HG03045 (cell line): ENCODE data around the gene DGKQ.

Source experiments
- ATAC-seq: cut with Tn5 transposase; IDR thresholded peaks from one replicate; pipeline ENCODE4 v1.9.1; 2021; ENCODE audit warnings: mild to moderate bottlenecking, moderate library complexity; ENCODE audit not compliant: unreplicated experiment

Gene DGKQ

DNA sequence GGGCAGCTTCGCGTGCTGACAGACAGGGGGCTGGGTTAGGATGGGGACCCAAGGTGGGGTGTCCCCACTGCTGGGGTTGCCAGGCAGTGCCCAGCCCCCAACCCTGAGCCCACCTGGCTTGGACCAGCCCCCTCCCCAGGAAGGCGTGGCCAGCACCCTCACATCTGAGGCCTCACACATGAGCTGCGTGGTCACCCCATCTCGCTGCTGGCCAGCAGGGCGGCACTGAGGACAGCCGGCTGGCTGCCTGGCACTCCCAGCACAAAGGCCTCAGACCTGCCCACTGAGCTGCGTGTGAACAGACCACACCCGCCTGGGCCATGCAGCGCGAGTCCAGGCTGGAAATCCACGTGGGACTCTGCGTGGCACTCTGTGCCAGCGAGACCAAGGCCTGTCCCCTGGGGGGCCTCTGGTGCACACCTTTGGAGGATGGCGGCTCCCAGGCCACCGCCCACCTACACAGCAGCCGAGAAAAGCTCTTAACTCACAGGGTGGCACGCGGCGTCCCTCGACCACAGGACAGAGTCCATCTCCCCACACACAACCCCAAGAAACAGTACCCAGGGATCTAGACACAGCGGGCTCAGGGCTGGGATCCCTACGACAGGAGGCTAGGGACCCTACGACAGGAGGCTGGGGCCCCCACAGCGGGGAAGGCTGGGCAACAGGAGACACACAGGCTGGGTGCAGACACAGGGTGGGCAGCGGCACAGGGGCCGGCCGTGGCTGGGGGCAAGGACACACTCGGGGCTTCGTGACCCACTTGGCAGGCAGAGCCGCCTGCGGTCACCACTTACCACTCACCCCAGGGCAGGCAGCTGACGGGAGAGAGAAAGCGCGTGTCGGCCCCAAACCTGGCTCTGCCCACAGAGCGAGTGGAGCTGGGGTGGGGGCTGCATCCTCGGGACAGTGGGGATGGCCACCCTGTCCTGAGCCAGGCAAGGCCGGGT lies 9.8 kb downstream of the DGKQ start:
- ATAC-seq = no peak

DNA sequence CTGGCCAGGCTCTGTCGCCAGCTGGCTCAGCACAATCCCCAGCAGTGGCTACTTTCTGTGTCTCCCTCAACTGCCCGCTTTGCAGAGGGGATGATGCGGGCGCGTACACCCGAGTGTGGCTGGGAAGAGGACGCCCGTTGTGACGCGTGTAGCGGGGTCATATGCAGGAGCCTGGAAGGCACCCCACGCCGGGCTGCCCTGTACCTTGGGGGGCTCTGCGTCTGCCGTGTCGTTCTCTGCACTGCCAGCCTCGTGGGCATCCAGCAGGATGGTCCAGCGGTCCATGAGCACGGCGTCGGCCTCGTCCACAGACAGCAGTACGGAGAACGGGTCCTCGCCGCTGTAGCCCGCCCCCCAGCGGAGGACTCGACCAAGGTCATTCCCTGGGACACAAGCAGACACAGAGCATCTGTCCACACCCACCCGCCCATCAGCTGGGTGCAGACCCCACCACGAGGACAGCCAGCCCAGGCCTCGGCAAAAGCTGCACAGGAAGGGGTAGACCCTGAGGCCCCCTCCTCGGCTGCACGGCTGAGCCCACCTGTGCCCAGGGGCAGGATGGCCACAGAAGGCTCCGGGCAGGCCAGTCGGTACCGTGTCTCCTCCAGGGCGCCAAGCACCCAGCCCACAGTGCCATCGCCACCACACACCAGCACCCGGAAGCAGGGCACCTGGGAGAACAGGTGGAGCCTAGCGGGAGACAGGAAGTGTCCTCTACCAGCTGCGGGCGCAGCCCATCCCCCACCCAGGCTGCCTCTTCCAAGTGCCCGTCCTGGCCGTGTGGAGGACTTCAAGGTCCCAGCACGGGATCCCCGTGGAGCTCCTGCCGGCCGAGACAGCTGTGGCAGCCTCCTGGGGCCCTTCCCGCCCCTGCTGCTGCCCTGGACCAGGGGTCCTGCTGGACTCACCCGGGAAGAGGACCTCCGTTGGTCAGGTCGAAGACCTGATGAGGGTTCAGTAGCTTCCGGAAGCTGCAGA lies 10.8 kb downstream of the DGKQ start:
- no peak for ATAC-seq

- no peak for ATAC-seq
These were observed 11.8 kb downstream of the DGKQ start for GRCh38 chr4:961351-962230.

DNA sequence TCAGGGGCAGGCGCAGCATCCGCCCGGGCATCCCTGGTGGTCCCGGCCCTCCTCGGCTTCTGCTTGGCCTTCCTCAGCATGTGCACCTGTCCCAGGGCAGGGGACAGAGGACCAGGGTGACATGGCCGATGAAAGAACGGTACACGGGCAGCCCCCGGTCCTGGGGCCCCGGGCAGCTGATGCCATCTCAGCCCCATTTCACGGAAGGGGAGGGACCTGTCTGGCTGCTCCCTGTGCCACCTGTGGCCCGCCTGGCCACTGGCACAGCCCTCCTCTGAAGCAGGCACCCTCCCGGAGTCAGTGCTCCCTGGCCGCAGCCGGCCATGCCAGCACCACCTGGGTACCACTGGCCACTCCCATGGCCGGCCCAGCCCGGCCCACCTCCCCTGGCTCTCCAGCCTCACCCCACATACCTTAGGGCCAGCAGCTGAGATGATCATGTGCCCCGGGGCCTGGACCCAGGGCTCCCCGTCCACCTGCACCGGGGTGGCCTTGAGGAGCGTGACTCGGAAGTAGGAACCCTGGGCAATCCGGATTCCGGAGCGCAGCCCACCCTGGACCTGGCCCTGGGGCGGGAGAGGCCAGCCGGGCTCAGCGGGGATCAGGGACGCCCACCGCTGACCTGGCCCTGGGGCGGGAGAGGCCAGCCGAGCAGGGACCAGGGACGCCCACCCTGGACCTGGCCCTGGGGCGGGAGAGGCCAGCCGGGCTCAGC lies 12.6 kb downstream of the DGKQ start:
- no peak for ATAC-seq

GRCh38 chr4:960140-960635 lies 13.2 kb downstream of the DGKQ start:
- ATAC-seq = no peak

- ATAC-seq = no peak
These were observed 13.8 kb downstream of the DGKQ start for GRCh38 chr4:959338-960139.

DNA sequence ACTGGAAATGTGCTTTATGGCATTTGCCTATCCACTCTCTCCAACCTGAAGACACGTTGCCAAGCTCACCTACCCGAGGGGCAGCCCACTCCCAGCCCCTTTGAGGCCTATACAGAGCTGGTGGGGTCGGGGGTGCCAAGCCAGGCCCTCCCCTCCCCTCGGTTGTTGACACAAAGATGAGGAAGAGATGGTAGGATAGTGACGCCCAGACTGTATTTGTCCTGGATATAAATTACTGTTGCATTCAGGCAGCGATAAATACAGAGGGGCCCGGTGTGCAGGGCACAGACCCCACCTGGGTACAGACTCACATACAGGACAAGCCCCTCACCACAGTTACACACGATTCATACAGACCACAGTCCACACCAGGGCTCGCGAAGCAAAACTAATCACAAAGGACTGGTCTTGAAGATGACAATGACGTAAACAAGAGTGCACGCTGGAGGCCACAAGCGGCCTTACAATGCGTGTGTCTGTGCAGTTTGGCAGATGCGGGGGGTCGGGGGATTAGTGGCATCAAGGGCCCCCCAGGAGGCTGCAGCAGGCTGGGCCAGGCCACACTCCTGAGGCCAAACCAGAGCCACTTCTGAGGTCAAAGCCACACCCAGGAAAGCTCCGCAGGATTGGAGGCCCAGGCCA lies 14.6 kb downstream of the DGKQ start:
- no peak for ATAC-seq

DNA sequence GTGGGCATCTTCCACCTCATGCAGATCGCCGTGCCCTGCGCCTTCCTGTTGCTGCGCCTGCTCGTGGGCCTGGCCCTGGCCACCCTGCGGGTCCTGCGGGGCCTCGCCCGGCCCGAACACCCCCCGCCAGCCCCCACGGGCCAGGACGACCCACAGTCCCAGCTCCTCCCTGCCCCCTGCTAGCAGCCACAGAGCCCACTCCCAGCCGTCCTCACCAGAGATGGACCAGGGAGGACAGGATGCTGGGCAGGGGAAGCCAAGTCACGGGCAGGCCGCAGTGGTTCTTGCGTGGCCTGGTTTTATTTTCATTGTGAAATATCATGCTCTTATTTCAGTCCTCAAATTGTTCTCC lies 15.1 kb downstream of the DGKQ start:
- ATAC-seq = no peak

GRCh38 chr4:957581-958313 lies 15.6 kb downstream of the DGKQ start:
- ATAC-seq = no peak

GRCh38 chr4:957231-957580 lies 16.2 kb downstream of the DGKQ start:
- no peak for ATAC-seq

DNA sequence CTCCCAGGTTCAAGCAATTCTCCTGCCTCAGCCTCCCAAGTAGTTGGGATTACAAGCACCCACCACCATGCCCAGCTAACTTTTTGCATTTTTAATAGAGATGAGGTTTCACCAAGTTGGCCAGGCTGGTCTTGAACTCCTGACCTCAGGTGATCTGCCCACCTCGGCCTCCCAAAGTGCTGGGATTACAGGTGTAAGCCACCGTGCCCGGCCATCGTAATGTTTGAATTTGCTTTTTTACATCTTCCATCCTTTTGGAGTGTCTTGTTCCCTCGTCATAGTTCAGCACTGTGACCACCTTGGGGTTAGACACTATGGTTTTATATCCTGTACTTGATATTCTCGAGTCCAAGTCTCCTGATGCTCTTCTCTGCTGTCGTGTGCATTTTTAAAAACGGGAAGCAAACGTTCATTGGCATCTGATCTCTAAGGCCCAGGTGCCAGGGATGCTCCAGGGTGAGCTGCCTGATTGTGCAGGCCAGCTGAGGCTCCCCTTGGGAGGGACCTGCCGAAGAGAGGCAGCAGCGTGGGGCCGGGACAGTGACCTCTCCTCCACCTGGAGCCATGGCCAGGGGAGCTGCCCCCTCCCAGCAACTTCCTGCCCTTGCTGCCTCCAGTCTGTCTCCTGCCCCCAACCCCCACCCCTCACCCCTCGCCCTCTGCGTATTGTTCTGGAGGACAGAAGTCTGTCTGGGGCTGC lies 16.7 kb downstream of the DGKQ start:
- no peak for ATAC-seq

DNA sequence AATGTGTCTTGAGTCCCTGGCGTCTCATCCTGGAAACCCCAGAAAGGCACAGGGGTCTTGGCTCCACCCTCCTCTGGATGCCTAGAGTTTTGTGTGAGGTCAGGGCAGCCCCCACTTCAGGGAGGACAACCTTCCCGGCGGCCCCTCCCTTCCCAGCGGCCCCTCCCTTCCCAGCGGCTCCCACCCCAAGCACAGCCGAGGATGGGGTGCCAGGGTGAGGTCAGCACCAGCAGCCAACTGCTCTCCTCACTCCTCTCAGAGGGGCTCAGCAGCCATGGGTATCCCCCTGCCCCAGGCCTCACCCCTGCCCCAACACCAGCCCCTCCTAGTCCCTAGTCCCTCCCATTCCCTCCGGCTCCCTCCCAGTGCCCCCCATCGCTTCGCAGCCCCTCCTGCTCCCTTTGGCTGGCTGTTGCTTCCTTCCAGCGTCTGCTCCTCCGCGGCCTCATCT lies 17.4 kb downstream of the DGKQ start:
- ATAC-seq = no peak

- no peak for ATAC-seq
These were observed 18.0 kb downstream of the DGKQ start for GRCh38 chr4:955161-955921.

GRCh38 chr4:954211-955020 lies 19.0 kb downstream of the DGKQ start:
- ATAC-seq = no peak

GRCh38 chr4:953574-953915 lies 19.8 kb downstream of the DGKQ start:
- ATAC-seq = no peak
